Measurements from ENCODE around the gene POLA1. TPM values are rescaled to one million over a fixed set of nuclear protein-coding genes. Genes with fewer than 3 reads are reported as not detected.

POLA1 gene
- total RNA-seq, 1 donor from 2014 or later = 13.2 TPM

GRCh38 chrX:24659106-24659505 is 34.6 kb upstream of the POLA1 start:
- no peak for DNase-seq
- no peak for TF ChIP-seq CTCF (IDR thresholded peaks at IDR 0.05; ENCODE audit: partially characterized antibody, unreplicated experiment)
- H3K27me3 Mint-ChIP-seq (ENCODE audit: unreplicated experiment) = no peaks in the 10 kb centered on the region

GRCh38 chrX:24659646-24660045 is 34.1 kb upstream of the POLA1 start:
- no peaks in the 10 kb centered on the region for H3K4me1 Mint-ChIP-seq (ENCODE audit: low read depth, unreplicated experiment)
- no peak for TF ChIP-seq CTCF (IDR thresholded peaks at IDR 0.05; ENCODE audit: partially characterized antibody, unreplicated experiment)
- no peaks in the 10 kb centered on the region for H3K9me3 Mint-ChIP-seq (ENCODE audit: unreplicated experiment)
- no peak overlapping the region for H3K4me3 Mint-ChIP-seq (ENCODE audit: unreplicated experiment)
- no peaks in the 10 kb centered on the region for H3K27me3 Mint-ChIP-seq (ENCODE audit: unreplicated experiment)
- H3K36me3 Mint-ChIP-seq (ENCODE audit: unreplicated experiment) = no peaks in the 10 kb centered on the region
- H3K27ac Mint-ChIP-seq (ENCODE audit: unreplicated experiment) = no peak overlapping the region
- DNase-seq = no peak

More at GRCh38 chrX:24659106-24659505, 34.6 kb upstream of the POLA1 start:
- H3K36me3 Mint-ChIP-seq (ENCODE audit: unreplicated experiment) = no peaks in the 10 kb centered on the region
- H3K9me3 Mint-ChIP-seq (ENCODE audit: unreplicated experiment) = no peaks in the 10 kb centered on the region
- H3K4me1 Mint-ChIP-seq (ENCODE audit: low read depth, unreplicated experiment) = no peaks in the 10 kb centered on the region
- H3K27ac Mint-ChIP-seq (ENCODE audit: unreplicated experiment) = no peak overlapping the region
- no peak overlapping the region for H3K4me3 Mint-ChIP-seq (ENCODE audit: unreplicated experiment)

- Mint-ChIP-seq H3K4me1 (ENCODE audit: low read depth, unreplicated experiment) (no peaks in the 10 kb centered on the region), H3K36me3 (ENCODE audit: unreplicated experiment) (no peaks in the 10 kb centered on the region), H3K27me3 (ENCODE audit: unreplicated experiment) (no peaks in the 10 kb centered on the region), H3K9me3 (ENCODE audit: unreplicated experiment) (no peaks in the 10 kb centered on the region), H3K4me3 (ENCODE audit: unreplicated experiment) (no peak overlapping the region), H3K27ac (ENCODE audit: unreplicated experiment) (no peak overlapping the region)
- DNase-seq = no peak
- TF ChIP-seq CTCF (IDR thresholded peaks at IDR 0.05; ENCODE audit: partially characterized antibody, unreplicated experiment) = no peak
Observed at GRCh38 chrX:24661292-24661691, 32.4 kb upstream of the POLA1 start.

GRCh38 chrX:24662352-24662751 is 31.4 kb upstream of the POLA1 start:
- no peaks in the 10 kb centered on the region for H3K27me3 Mint-ChIP-seq (ENCODE audit: unreplicated experiment)
- no peaks in the 10 kb centered on the region for H3K36me3 Mint-ChIP-seq (ENCODE audit: unreplicated experiment)
- H3K27ac Mint-ChIP-seq (ENCODE audit: unreplicated experiment) = no peak overlapping the region
- H3K4me1 Mint-ChIP-seq (ENCODE audit: low read depth, unreplicated experiment) = no peaks in the 10 kb centered on the region
- H3K9me3 Mint-ChIP-seq (ENCODE audit: unreplicated experiment) = no peaks in the 10 kb centered on the region
- no peak for DNase-seq
- H3K4me3 Mint-ChIP-seq (ENCODE audit: unreplicated experiment) = no peak overlapping the region
- TF ChIP-seq CTCF (IDR thresholded peaks at IDR 0.05; ENCODE audit: partially characterized antibody, unreplicated experiment) = no peak

GRCh38 chrX:24668111-24668510 is 25.6 kb upstream of the POLA1 start:
- TF ChIP-seq CTCF (IDR thresholded peaks at IDR 0.05; ENCODE audit: partially characterized antibody, unreplicated experiment) = no peak
- H3K9me3 Mint-ChIP-seq (ENCODE audit: unreplicated experiment) = no peaks in the 10 kb centered on the region
- H3K36me3 Mint-ChIP-seq (ENCODE audit: unreplicated experiment) = no peaks in the 10 kb centered on the region
- H3K27me3 Mint-ChIP-seq (ENCODE audit: unreplicated experiment) = no peaks in the 10 kb centered on the region
- H3K4me1 Mint-ChIP-seq (ENCODE audit: low read depth, unreplicated experiment) = no peaks in the 10 kb centered on the region
- DNase-seq = no peak
- no peak overlapping the region for H3K27ac Mint-ChIP-seq (ENCODE audit: unreplicated experiment)
- H3K4me3 Mint-ChIP-seq (ENCODE audit: unreplicated experiment) = no peak overlapping the region
